Endothelial cell of umbilical vein (primary cell): ENCODE data around the gene CNTNAP2. TPM values are rescaled to one million over a fixed set of nuclear protein-coding genes. Genes with fewer than 3 reads are reported as not detected.

Source experiments
- BruUV-seq: library from RNA; stranded (reverse); fragments of 400-500 nt; replicated peaks from 2 replicates; lab custom pipeline; 2021; lab: Mats Ljungman, UMichigan
- CTCF ChIA-PET: fragments of 300-600, 350-600 bp; sonication (Branson Sonifier 250); formaldehyde crosslinking; loops from one replicate; lab custom pipeline; 2021; ENCODE audit warnings: antibody characterized with exemption, inconsistent platforms; lab: Charles Lee
- POLR2A ChIA-PET: fragments of 300-600, 350-600 bp; sonication (Branson Sonifier 250); formaldehyde crosslinking; loops from one replicate; lab custom pipeline; 2021; ENCODE audit warnings: antibody characterized with exemption, inconsistent platforms; lab: Charles Lee
- DNase-seq: peaks from one replicate; pipeline ENCODE4 v3.0.0-alpha.2; 2011; ENCODE audit warnings: low read depth, low spot score
- FAIRE-seq: peaks from 2 replicates; lab custom pipeline; 2011; peaks lifted over from hg19 to GRCh38; lab: Jason Lieb, UNC
- H2AFZ ChIP-seq: 2 replicates; pipeline ENCODE4 v1.6.0; 2012; ENCODE audit warnings: low read depth, low read length, control low read depth, inconsistent platforms
- H3K27ac ChIP-seq: 2 replicates; pipeline ENCODE4 v1.5.1; 2011; ENCODE audit warnings: low read depth, mild to moderate bottlenecking, control low read depth, low read length, moderate library complexity; ENCODE audit not compliant: insufficient read depth
- H3K27me3 ChIP-seq, 2 experiments: 2 replicates each; pipeline versions ENCODE4 v1.6.0 to v1.6.1; 2011; ENCODE audit warnings: low read length in 2 of 2, mixed read lengths in 1 of 2; ENCODE audit not compliant: control insufficient read depth in 2 of 2, insufficient read depth in 2 of 2
- H3K36me3 ChIP-seq, 2 experiments: 2 replicates in 1 of 2; 3 replicates in 1 of 2; pipeline ENCODE4 v1.5.1; 2011; ENCODE audit warnings: low read length in 2 of 2, mild to moderate bottlenecking in 1 of 2, moderate library complexity in 1 of 2; ENCODE audit not compliant: control insufficient read depth in 2 of 2, insufficient read depth in 2 of 2; ENCODE audit errors: extremely low read depth in 1 of 2
- H3K4me1 ChIP-seq: 3 replicates; pipeline ENCODE4 v1.5.1; 2011; ENCODE audit warnings: mild to moderate bottlenecking, low read length; ENCODE audit not compliant: control insufficient read depth, insufficient read depth; ENCODE audit errors: extremely low read depth
- H3K4me2 ChIP-seq: 2 replicates; pipeline ENCODE4 v1.6.1; 2011; ENCODE audit warnings: low read length, control low read depth, mixed read lengths; ENCODE audit not compliant: insufficient read depth
- H3K4me3 ChIP-seq, 3 experiments: fragments of 200-600 bp in 1 of 3; sonication (generic), shearing (Covaris generic) in 1 of 3; replicated peaks in 1 of 3; 2 replicates each; pipeline ENCODE4 v1.5.1; 2011 to 2016; ENCODE audit warnings: control low read depth in 3 of 3, low read length in 3 of 3, mild to moderate bottlenecking in 2 of 3, inconsistent platforms in 1 of 3, low read depth in 1 of 3, moderate library complexity in 1 of 3; ENCODE audit not compliant: insufficient read depth in 1 of 3
- H3K79me2 ChIP-seq: 2 replicates; pipeline ENCODE4 v1.6.0; 2012; ENCODE audit warnings: low read length, inconsistent platforms; ENCODE audit not compliant: control insufficient read depth, insufficient read depth
- H3K9ac ChIP-seq: replicated peaks from 2 replicates; pipeline ENCODE3; 2011; ENCODE audit warnings: low read length, control low read depth; ENCODE audit not compliant: insufficient read depth; ENCODE audit errors: extremely low read depth
- H3K9me1 ChIP-seq: replicated peaks from 3 replicates; pipeline ENCODE4 v1.6.0; 2011; ENCODE audit warnings: mild to moderate bottlenecking, low read length; ENCODE audit not compliant: control insufficient read depth, insufficient read depth; ENCODE audit errors: extremely low read depth
- H3K9me3 ChIP-seq: replicated peaks from 2 replicates; pipeline ENCODE4 v1.5.1; 2012; ENCODE audit warnings: low read length, inconsistent platforms; ENCODE audit not compliant: control insufficient read depth, insufficient read depth
- H4K20me1 ChIP-seq: replicated peaks from 2 replicates; pipeline ENCODE3; 2011; ENCODE audit warnings: mild to moderate bottlenecking, low read length; ENCODE audit not compliant: control insufficient read depth, insufficient read depth; ENCODE audit errors: extremely low read depth
- CTCF ChIP-seq, 2 donors: IDR thresholded peaks; 1 replicate in 1 of 2; 2 replicates in 1 of 2; pipeline ENCODE4 v1.5.1; 2011; ENCODE audit warnings: low read length in 2 of 2, mild to moderate bottlenecking in 2 of 2, moderate library complexity in 2 of 2, control low read depth in 1 of 2, inconsistent platforms in 1 of 2, low read depth in 1 of 2; ENCODE audit not compliant: insufficient read depth in 1 of 2; ENCODE audit errors: extremely low read depth in 1 of 2
- EZH2 ChIP-seq: IDR thresholded peaks from 2 replicates; pipeline ENCODE4 v1.6.1; 2012; ENCODE audit warnings: borderline replicate concordance, low read depth, mild to moderate bottlenecking, moderate library complexity, low read length, inconsistent platforms; ENCODE audit not compliant: severe bottlenecking
- FOS ChIP-seq: IDR thresholded peaks from 2 replicates; pipeline ENCODE4 v1.6.1; 2011; ENCODE audit warnings: mild to moderate bottlenecking, low read length, moderate library complexity, borderline replicate concordance; ENCODE audit not compliant: insufficient read depth
- GATA2 ChIP-seq: IDR thresholded peaks from 2 replicates; pipeline ENCODE4 v1.7.0; 2011; ENCODE audit warnings: low read depth, mild to moderate bottlenecking, moderate library complexity, mixed read lengths, low read length; ENCODE audit not compliant: insufficient read length, insufficient read depth
- JUN ChIP-seq: IDR thresholded peaks from 2 replicates; pipeline ENCODE4 v1.6.1; 2011; ENCODE audit warnings: borderline replicate concordance, low read depth; ENCODE audit not compliant: insufficient read length, insufficient read depth
- MAX ChIP-seq: IDR thresholded peaks from 2 replicates; pipeline ENCODE4 v1.6.1; 2011; ENCODE audit not compliant: insufficient read depth, insufficient read length
- MYC ChIP-seq: IDR thresholded peaks from one replicate; pipeline ENCODE4 v1.6.1; 2011; ENCODE audit warnings: mild to moderate bottlenecking, low read depth, low read length
- POLR2A ChIP-seq: IDR thresholded peaks from 2 replicates; pipeline ENCODE4 v1.6.1; 2012; ENCODE audit warnings: low read depth, mild to moderate bottlenecking, control low read depth, low read length
- POLR2AphosphoS5 ChIP-seq: IDR thresholded peaks from 2 replicates; pipeline ENCODE4 v1.6.1; 2012; ENCODE audit warnings: low read depth, mild to moderate bottlenecking, control low read depth, low read length, moderate library complexity; ENCODE audit not compliant: insufficient read depth
- dilution Hi-C: fragments of 300-500 bp; cut with MboI; formaldehyde crosslinking; loops from one replicate; pipeline ENCODE4 v1.15.0; 2019; ENCODE audit warnings: low sequenced_read_pairs; ENCODE audit not compliant: extremely low pct_ligation_motif_present
- intact Hi-C: fragments of 100-400 bp; cut with micrococcal nuclease; formaldehyde crosslinking; loops from one replicate; pipeline ENCODE4 v1.10.0; 2022
- polyA plus RNA-seq, 4 experiments: library from polyadenylated mRNA; depleted of rRNA in 3 of 4; stranded (reverse) in 3 of 4; unstranded in 1 of 4; fragments of >200 nt; gene quantifications; 2 replicates each; pipeline versions ENCODE4 v1.2.1 to v1.2.3, GENCODE V29; 2011 to 2012; ENCODE audit warnings: missing spikeins in 1 of 4
- total RNA-seq: library from RNA; stranded (reverse); gene quantifications from 2 replicates; pipeline ENCODE4 v1.2.3, GENCODE V29; 2021

The CNTNAP2 gene
- total and polyA plus RNA-seq, 2 donors (not counting 3 experiments of a cell fraction or from before 2014, with no cell fraction given), result not detected

GRCh38 chr7:146741911-146742310 is 625.3 kb downstream of the CNTNAP2 start:
- Histone ChIP-seq H3K4me3 (no peak overlapping the region), H3K79me2 (no peaks in the 10 kb centered on the region), H3K4me1 (no peaks in the 10 kb centered on the region), H2AFZ (no peak overlapping the region), H3K9ac (no peak overlapping the region), H3K36me3 (no peaks in the 10 kb centered on the region), H3K9me1 (no peaks in the 10 kb centered on the region), H3K27me3 (no peaks in the 10 kb centered on the region), H3K27ac (no peak overlapping the region), H3K9me3 (peaks cover 3% of the 10 kb centered on the region), H3K4me2 (no peak overlapping the region), H4K20me1 (no peaks in the 10 kb centered on the region)
- dilution Hi-C loops (no loop called here), intact Hi-C loops (no loop called here)
- ChIA-PET POLR2A (no interaction called here), CTCF (no interaction called here)
- FAIRE-seq, result no peak
- BruUV-seq, result no TSS peak
- TF ChIP-seq FOS (no peak), POLR2A (no peak), MAX (no peak), MYC (no peak), GATA2 (no peak), EZH2 (no peak), POLR2AphosphoS5 (no peak), CTCF (IDR thresholded peaks at IDR 0.05; ENCODE audit: extremely low read depth in 1 of 2, insufficient read depth in 1 of 2, low read depth in 1 of 2, low read length in 2 of 2) (no peak), JUN (no peak)
- DNase-seq, result no peak
